Measurements from ENCODE around the gene NRL. TPM values are rescaled to one million over a fixed set of nuclear protein-coding genes. Genes with fewer than 3 reads are reported as not detected.

NRL gene
- total RNA-seq, 1 experiment from 2014 or later: 2.5 TPM

GRCh38 chr14:24122416-24122815 is 7.7 kb upstream of the NRL start:
- H3K9me3 Mint-ChIP-seq: no peaks in the 10 kb centered on the region
- WGBS (ENCODE audit: extremely low coverage, insufficient read length, low lambda C conversion rate): no CpG with 5 or more reads among the region's 4 CpGs

More at GRCh38 chr14:24122416-24122815, 7.7 kb upstream of the NRL start:
- H2BK15ac ChIP-seq (ENCODE audit: low read depth, low read length): no peak overlapping the region
- no peak overlapping the region for H3K14ac ChIP-seq (ENCODE audit: insufficient read depth, low read length)
- no peak overlapping the region for H2BK12ac ChIP-seq (ENCODE audit: insufficient read length, low read depth, low read length)
- H4K91ac ChIP-seq (ENCODE audit: insufficient read length, low read depth, low read length): no peak overlapping the region
- no peak overlapping the region for H3K18ac ChIP-seq (ENCODE audit: insufficient read length, low read depth, low read length)
- H3K56ac ChIP-seq (ENCODE audit: insufficient read length, low read depth, low read length): no peak overlapping the region
- no peak overlapping the region for H3K9ac ChIP-seq (ENCODE audit: extremely low read depth, insufficient read length, low read length)
- H2AK5ac ChIP-seq (ENCODE audit: insufficient read length, low read length): no peak overlapping the region
- Mint-ChIP-seq H3K36me3 (ENCODE audit: insufficient read depth in 1 of 3, low read depth in 3 of 3) (peaks cover 24 to 64% (median 56%) of the 10 kb centered on the region in 3 experiments; a peak in 6 of 7 replicates), H3K4me3 (no peak overlapping the region), H3K27ac (no peak overlapping the region), H3K27me3 (ENCODE audit: low read depth) (no peaks in the 10 kb centered on the region), H3K4me1 (no peaks in the 10 kb centered on the region)
- no peak overlapping the region for H3K23ac ChIP-seq (ENCODE audit: insufficient read length, low read depth, low read length)
- no peak overlapping the region for H3T11ph ChIP-seq (ENCODE audit: low read length)
- H4K8ac ChIP-seq (replicated peaks; ENCODE audit: insufficient read length, low read depth, low read length): no peak overlapping the region
- no peak overlapping the region for H2AFZ ChIP-seq (ENCODE audit: low read length)
- H3K9me3 ChIP-seq (ENCODE audit: control insufficient read depth, low read depth, low read length): no peaks in the 10 kb centered on the region
- no peaks in the 10 kb centered on the region for H4K20me1 ChIP-seq (ENCODE audit: control insufficient read depth, insufficient read depth, insufficient read length)
- H3K4me1 ChIP-seq (ENCODE audit: insufficient read depth, low read length): no peaks in the 10 kb centered on the region
- TF ChIP-seq, protein P1, sequence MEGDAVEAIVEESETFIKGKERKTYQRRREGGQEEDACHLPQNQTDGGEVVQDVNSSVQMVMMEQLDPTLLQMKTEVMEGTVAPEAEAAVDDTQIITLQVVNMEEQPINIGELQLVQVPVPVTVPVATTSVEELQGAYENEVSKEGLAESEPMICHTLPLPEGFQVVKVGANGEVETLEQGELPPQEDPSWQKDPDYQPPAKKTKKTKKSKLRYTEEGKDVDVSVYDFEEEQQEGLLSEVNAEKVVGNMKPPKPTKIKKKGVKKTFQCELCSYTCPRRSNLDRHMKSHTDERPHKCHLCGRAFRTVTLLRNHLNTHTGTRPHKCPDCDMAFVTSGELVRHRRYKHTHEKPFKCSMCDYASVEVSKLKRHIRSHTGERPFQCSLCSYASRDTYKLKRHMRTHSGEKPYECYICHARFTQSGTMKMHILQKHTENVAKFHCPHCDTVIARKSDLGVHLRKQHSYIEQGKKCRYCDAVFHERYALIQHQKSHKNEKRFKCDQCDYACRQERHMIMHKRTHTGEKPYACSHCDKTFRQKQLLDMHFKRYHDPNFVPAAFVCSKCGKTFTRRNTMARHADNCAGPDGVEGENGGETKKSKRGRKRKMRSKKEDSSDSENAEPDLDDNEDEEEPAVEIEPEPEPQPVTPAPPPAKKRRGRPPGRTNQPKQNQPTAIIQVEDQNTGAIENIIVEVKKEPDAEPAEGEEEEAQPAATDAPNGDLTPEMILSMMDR (conservative IDR thresholded peaks at IDR 0.05): no peak
- H3K79me2 ChIP-seq (ENCODE audit: insufficient read depth, low read length): no peaks in the 10 kb centered on the region
- no peak for DNase-seq
- no peak overlapping the region for H2BK5ac ChIP-seq (ENCODE audit: insufficient read length, low read length)
- no peak overlapping the region for H2BK120ac ChIP-seq (ENCODE audit: low read depth, low read length, poor library complexity, severe bottlenecking)
- no peak overlapping the region for H3K4me2 ChIP-seq (ENCODE audit: insufficient read depth, insufficient read length, low read length)
- H4K5ac ChIP-seq (ENCODE audit: insufficient read length, low read depth, low read length): no peak overlapping the region
- no peaks in the 10 kb centered on the region for H3K23me2 ChIP-seq (ENCODE audit: insufficient read length, low read depth, low read length, poor library complexity, severe bottlenecking)
- no peaks in the 10 kb centered on the region for H3K27me3 ChIP-seq (ENCODE audit: insufficient read depth, low read length)
- H3K27ac ChIP-seq (ENCODE audit: insufficient read length, low read depth, low read length): no peak overlapping the region
- no peak overlapping the region for H3K4ac ChIP-seq (ENCODE audit: low read depth, low read length)
- no peak overlapping the region for H2BK20ac ChIP-seq (ENCODE audit: low read depth, low read length, poor library complexity, severe bottlenecking)
- no peaks in the 10 kb centered on the region for H3K79me1 ChIP-seq (ENCODE audit: insufficient read depth, low read depth, low read length, poor library complexity, severe bottlenecking)

Data from H9 (cell line).